Esophagus muscularis mucosa (tissue), 4 donors: ENCODE measurements around the gene SLC9A1.

Experiments
- EP300 ChIP-seq: sonication (generic); formaldehyde crosslinking; IDR thresholded peaks from one replicate; pipeline ENCODE4 v1.6.1; 2017; ENCODE audit warnings: antibody characterized with exemption
- POLR2A ChIP-seq: fragments of 450-650 bp; IDR thresholded peaks from one replicate; pipeline ENCODE4 v1.6.1; 2017; ENCODE audit warnings: antibody characterized with exemption, moderate library complexity, mild to moderate bottlenecking, low read depth
- POLR2AphosphoS5 ChIP-seq, 2 donors: sonication (generic); formaldehyde crosslinking; IDR thresholded peaks; one replicate each; pipeline ENCODE4 v1.6.1; 2017; ENCODE audit warnings: antibody characterized with exemption in 2 of 2
- TF ChIP-seq, protein P1 (sequence below), 3 experiments: fragments of 200-600 bp in 2 of 3; fragments of 450-650 bp in 1 of 3; sonication (generic) in 2 of 3; IDR thresholded peaks; one replicate each; pipeline ENCODE4 v1.5.1; 2017 to 2019; ENCODE audit warnings: antibody characterized with exemption in 3 of 3, mild to moderate bottlenecking in 2 of 3, moderate library complexity in 1 of 3

GRCh38 chr1:27065999-27066630 lies 88.8 kb downstream of the SLC9A1 start:
- no peak for TF ChIP-seq POLR2A
- TF ChIP-seq, protein P1, sequence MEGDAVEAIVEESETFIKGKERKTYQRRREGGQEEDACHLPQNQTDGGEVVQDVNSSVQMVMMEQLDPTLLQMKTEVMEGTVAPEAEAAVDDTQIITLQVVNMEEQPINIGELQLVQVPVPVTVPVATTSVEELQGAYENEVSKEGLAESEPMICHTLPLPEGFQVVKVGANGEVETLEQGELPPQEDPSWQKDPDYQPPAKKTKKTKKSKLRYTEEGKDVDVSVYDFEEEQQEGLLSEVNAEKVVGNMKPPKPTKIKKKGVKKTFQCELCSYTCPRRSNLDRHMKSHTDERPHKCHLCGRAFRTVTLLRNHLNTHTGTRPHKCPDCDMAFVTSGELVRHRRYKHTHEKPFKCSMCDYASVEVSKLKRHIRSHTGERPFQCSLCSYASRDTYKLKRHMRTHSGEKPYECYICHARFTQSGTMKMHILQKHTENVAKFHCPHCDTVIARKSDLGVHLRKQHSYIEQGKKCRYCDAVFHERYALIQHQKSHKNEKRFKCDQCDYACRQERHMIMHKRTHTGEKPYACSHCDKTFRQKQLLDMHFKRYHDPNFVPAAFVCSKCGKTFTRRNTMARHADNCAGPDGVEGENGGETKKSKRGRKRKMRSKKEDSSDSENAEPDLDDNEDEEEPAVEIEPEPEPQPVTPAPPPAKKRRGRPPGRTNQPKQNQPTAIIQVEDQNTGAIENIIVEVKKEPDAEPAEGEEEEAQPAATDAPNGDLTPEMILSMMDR (IDR thresholded peaks at IDR 0.05) = no peak
- TF ChIP-seq EP300 = no peak
- TF ChIP-seq POLR2AphosphoS5 (IDR thresholded peaks at IDR 0.05) = no peak
